ENCODE measurements around the gene HBG1. TPM values are rescaled to one million over a fixed set of nuclear protein-coding genes. Genes with fewer than 3 reads are reported as not detected.

HBG1 gene
- total and polyA plus RNA-seq, 2 donors (not counting 3 experiments of a cell fraction or from before 2014, with no cell fraction given) = 0.72 TPM; not detected in 1

GRCh38 chr11:5293028-5293427 is 43.4 kb upstream of the HBG1 start:
- Histone ChIP-seq H3K4me2 (ENCODE audit: insufficient read depth, low read length) (no peak overlapping the region), H3K9me3 (replicated peaks; ENCODE audit: control insufficient read depth, insufficient read depth, low read length) (no peaks in the 10 kb centered on the region), H3K4me1 (ENCODE audit: control insufficient read depth, extremely low read depth, insufficient read depth, low read length) (no peaks in the 10 kb centered on the region), H2AFZ (ENCODE audit: low read depth, low read length) (no peak overlapping the region), H3K36me3 (ENCODE audit: control insufficient read depth in 2 of 2, extremely low read depth in 1 of 2, insufficient read depth in 2 of 2, low read length in 2 of 2) (no peaks in the 10 kb centered on the region), H3K79me2 (ENCODE audit: control insufficient read depth, insufficient read depth, low read length) (no peaks in the 10 kb centered on the region), H3K27me3 (ENCODE audit: control insufficient read depth in 2 of 2, insufficient read depth in 2 of 2, low read length in 2 of 2) (no peaks in the 10 kb centered on the region), H3K4me3 (replicated peaks in 1 of 3; ENCODE audit: insufficient read depth in 1 of 3, low read depth in 1 of 3, low read length in 3 of 3) (no peak overlapping the region), H4K20me1 (replicated peaks; ENCODE audit: control insufficient read depth, extremely low read depth, insufficient read depth, low read length) (no peaks in the 10 kb centered on the region), H3K27ac (ENCODE audit: insufficient read depth, low read depth, low read length) (no peak overlapping the region), H3K9ac (replicated peaks; ENCODE audit: extremely low read depth, insufficient read depth, low read length) (no peak overlapping the region), H3K9me1 (replicated peaks; ENCODE audit: control insufficient read depth, extremely low read depth, insufficient read depth, low read length) (no peaks in the 10 kb centered on the region)
- no peak for TF ChIP-seq MAX (IDR thresholded peaks at IDR 0.05; ENCODE audit: insufficient read depth, insufficient read length)
- TF ChIP-seq GATA2 (IDR thresholded peaks at IDR 0.05; ENCODE audit: insufficient read depth, insufficient read length, low read depth, low read length) = no peak
- TF ChIP-seq EZH2 (IDR thresholded peaks at IDR 0.05; ENCODE audit: borderline replicate concordance, low read depth, low read length, severe bottlenecking) = no peak
- no peak for TF ChIP-seq JUN (IDR thresholded peaks at IDR 0.05; ENCODE audit: borderline replicate concordance, insufficient read depth, insufficient read length, low read depth)
- no peak for TF ChIP-seq CTCF (IDR thresholded peaks at IDR 0.05; ENCODE audit: extremely low read depth in 1 of 2, insufficient read depth in 1 of 2, low read depth in 1 of 2, low read length in 2 of 2)
- TF ChIP-seq MYC (IDR thresholded peaks at IDR 0.05; ENCODE audit: low read depth, low read length) = no peak
- no peak for TF ChIP-seq POLR2A (IDR thresholded peaks at IDR 0.05; ENCODE audit: low read depth, low read length)
- no peak for TF ChIP-seq POLR2AphosphoS5 (IDR thresholded peaks at IDR 0.05; ENCODE audit: insufficient read depth, low read depth, low read length)
- TF ChIP-seq FOS (IDR thresholded peaks at IDR 0.05; ENCODE audit: borderline replicate concordance, insufficient read depth, low read length) = no peak
- ChIA-PET POLR2A (no interaction called here), CTCF (no interaction called here)
- BruUV-seq (replicated peaks) = no TSS peak
- intact Hi-C loops (cut with micrococcal nuclease) = loop anchor here (5.0 kb wide), 1 partner anchor 89 kb away; the partner anchor contains the start of gene OR51M1
- FAIRE-seq (no peak), DNase-seq (ENCODE audit: low read depth, low spot score) (no peak)
- dilution Hi-C loops (cut with MboI; ENCODE audit: extremely low pct_ligation_motif_present, low sequenced_read_pairs) = no loop called here

Data from endothelial cell of umbilical vein (primary cell).